Measurements from ENCODE around the gene HBG2. TPM values are rescaled to one million over a fixed set of nuclear protein-coding genes. Genes with fewer than 3 reads are reported as not detected.

HBG2 gene
- total and polyA plus RNA-seq, 9 of the 15 experiments (the other 6 are each of a cell fraction or from before 2014, with no cell fraction given), result 1,626 to 58,619 (median 10,515) TPM

DNA sequence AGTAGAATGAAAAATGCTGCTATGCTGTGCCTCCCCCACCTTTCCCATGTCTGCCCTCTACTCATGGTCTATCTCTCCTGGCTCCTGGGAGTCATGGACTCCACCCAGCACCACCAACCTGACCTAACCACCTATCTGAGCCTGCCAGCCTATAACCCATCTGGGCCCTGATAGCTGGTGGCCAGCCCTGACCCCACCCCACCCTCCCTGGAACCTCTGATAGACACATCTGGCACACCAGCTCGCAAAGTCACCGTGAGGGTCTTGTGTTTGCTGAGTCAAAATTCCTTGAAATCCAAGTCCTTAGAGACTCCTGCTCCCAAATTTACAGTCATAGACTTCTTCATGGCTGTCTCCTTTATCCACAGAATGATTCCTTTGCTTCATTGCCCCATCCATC lies 30.1 kb upstream of the HBG2 start (continued):
- TF ChIP-seq, protein P1, sequence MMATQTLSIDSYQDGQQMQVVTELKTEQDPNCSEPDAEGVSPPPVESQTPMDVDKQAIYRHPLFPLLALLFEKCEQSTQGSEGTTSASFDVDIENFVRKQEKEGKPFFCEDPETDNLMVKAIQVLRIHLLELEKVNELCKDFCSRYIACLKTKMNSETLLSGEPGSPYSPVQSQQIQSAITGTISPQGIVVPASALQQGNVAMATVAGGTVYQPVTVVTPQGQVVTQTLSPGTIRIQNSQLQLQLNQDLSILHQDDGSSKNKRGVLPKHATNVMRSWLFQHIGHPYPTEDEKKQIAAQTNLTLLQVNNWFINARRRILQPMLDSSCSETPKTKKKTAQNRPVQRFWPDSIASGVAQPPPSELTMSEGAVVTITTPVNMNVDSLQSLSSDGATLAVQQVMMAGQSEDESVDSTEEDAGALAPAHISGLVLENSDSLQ (IDR thresholded peaks at IDR 0.05), result 0 out of 2 replicates have a peak, but pooled peaks have one; percentile 14
- TF ChIP-seq CHD2 (IDR thresholded peaks at IDR 0.05; ENCODE audit: low read depth, low read length), result peak; percentile 27; the same call in 1 of the 2 replicates
- peak; percentile 52 for TF ChIP-seq HDAC3 (IDR thresholded peaks at IDR 0.05; ENCODE audit: borderline replicate concordance, partially characterized antibody)
- peak; percentile 29 for TF ChIP-seq SMARCA4 (IDR thresholded peaks at IDR 0.05)
- TF ChIP-seq MAFF (IDR thresholded peaks at IDR 0.05; ENCODE audit: low read length), result peak; percentile 49; the same call in 1 of the 2 replicates
- peak; percentile 95 for TF ChIP-seq TCF3 (CRISPR knock-in tag; IDR thresholded peaks at IDR 0.05)
- TF ChIP-seq ZMIZ1 (IDR thresholded peaks at IDR 0.05; ENCODE audit: low read depth in 2 of 2, low read length in 2 of 2), result peak in 1 of 2 experiments; percentile 72; a peak in 2 of 4 replicates
- TF ChIP-seq TBL1XR1 (IDR thresholded peaks at IDR 0.05; ENCODE audit: low read length in 2 of 2), result peak; percentile 65 to 87; a peak in 3 of 4 replicates
- peak; percentile 91 for TF ChIP-seq ZNF592 (IDR thresholded peaks at IDR 0.05)
- TF ChIP-seq CUX1 (CRISPR knock-in tag; IDR thresholded peaks at IDR 0.05), result 0 out of 2 replicates have a peak, but pooled peaks have one; percentile 44
- TF ChIP-seq CREB1 (IDR thresholded peaks at IDR 0.05), result peak; percentile 49; the same call in 1 of the 2 replicates
- no peak for TF ChIP-seq CREB1 (CRISPR knock-in tag; IDR thresholded peaks at IDR 0.05)
- TF ChIP-seq BHLHE40 (IDR thresholded peaks at IDR 0.05; ENCODE audit: low read length), result 0 out of 2 replicates have a peak, but pooled peaks have one; percentile 17
